Measurements from ENCODE around the gene FILIP1L. TPM values are rescaled to one million over a fixed set of nuclear protein-coding genes. Genes with fewer than 3 reads are reported as not detected.
"Not testable (repeated sequence)": the region's sequence is repeated elsewhere in the genome, so short reads cannot be mapped to it uniquely, and the experiment has no call there.

The FILIP1L gene
- total and polyA plus RNA-seq, 2 donors, result 75.1 to 103 TPM

- WGBS, result 43% methylated on average over 2 of the region's 2 CpGs
- DNase-seq (ENCODE audit: extremely low spot score), result peak; percentile 56
- H3K27ac ChIP-seq (ENCODE audit: low read depth), result peak overlapping the region; percentile 62
- no peaks in the 10 kb centered on the region for H3K4me1 ChIP-seq (ENCODE audit: insufficient read depth)
- no peaks in the 10 kb centered on the region for H3K36me3 ChIP-seq (ENCODE audit: insufficient read depth)
- H3K4me3 ChIP-seq (ENCODE audit: low read depth, low read length), result no peak overlapping the region
Measured at GRCh38 chr3:99842826-99843589, 271.3 kb downstream of the FILIP1L start.

GRCh38 chr3:99841949-99842348 is 272.4 kb downstream of the FILIP1L start:
- not testable (repeated sequence) for H3K27ac ChIP-seq (ENCODE audit: low read depth); H3K4me1 ChIP-seq (ENCODE audit: insufficient read depth); DNase-seq (ENCODE audit: extremely low spot score); H3K4me3 ChIP-seq (ENCODE audit: low read depth, low read length); H3K36me3 ChIP-seq (ENCODE audit: insufficient read depth)
- 95% methylated on average over 4 of the region's 4 CpGs for WGBS

GRCh38 chr3:99839613-99840012 is 274.7 kb downstream of the FILIP1L start:
- 94% methylated on average over 1 of the region's 1 CpG for whole genome bisulfite sequencing
- no peaks in the 10 kb centered on the region for H3K4me1 ChIP-seq (ENCODE audit: insufficient read depth)
- no peaks in the 10 kb centered on the region for H3K36me3 ChIP-seq (ENCODE audit: insufficient read depth)
- no peak for DNase-seq (ENCODE audit: extremely low spot score)
- H3K27ac ChIP-seq (ENCODE audit: low read depth), result no peak overlapping the region
- no peak overlapping the region for H3K4me3 ChIP-seq (ENCODE audit: low read depth, low read length)

GRCh38 chr3:99838755-99839154 is 275.5 kb downstream of the FILIP1L start:
- Histone ChIP-seq H3K36me3 (ENCODE audit: insufficient read depth) (no peaks in the 10 kb centered on the region), H3K4me3 (ENCODE audit: low read depth, low read length) (no peak overlapping the region), H3K27ac (ENCODE audit: low read depth) (no peak overlapping the region), H3K4me1 (ENCODE audit: insufficient read depth) (no peaks in the 10 kb centered on the region)
- DNase-seq (ENCODE audit: extremely low spot score), result no peak

GRCh38 chr3:99837715-99838114 is 276.6 kb downstream of the FILIP1L start:
- no peaks in the 10 kb centered on the region for H3K36me3 ChIP-seq (ENCODE audit: insufficient read depth)
- no peak for DNase-seq (ENCODE audit: extremely low spot score)
- WGBS, result 95% methylated on average over 1 of the region's 1 CpG
- H3K4me1 ChIP-seq (ENCODE audit: insufficient read depth), result no peaks in the 10 kb centered on the region
- H3K4me3 ChIP-seq (ENCODE audit: low read depth, low read length), result no peak overlapping the region
- H3K27ac ChIP-seq (ENCODE audit: low read depth), result no peak overlapping the region

GRCh38 chr3:99836681-99837080 is 277.6 kb downstream of the FILIP1L start:
- no peak overlapping the region for H3K27ac ChIP-seq (ENCODE audit: low read depth)
- no peak for DNase-seq (ENCODE audit: extremely low spot score)
- WGBS, result 84% methylated on average over 3 of the region's 3 CpGs

GRCh38 chr3:99834211-99834957 is 279.9 kb downstream of the FILIP1L start:
- Histone ChIP-seq H3K36me3 (ENCODE audit: insufficient read depth) (no peaks in the 10 kb centered on the region), H3K4me1 (ENCODE audit: insufficient read depth) (no peaks in the 10 kb centered on the region), H3K27ac (ENCODE audit: low read depth) (no peak overlapping the region), H3K4me3 (ENCODE audit: low read depth, low read length) (no peak overlapping the region)
- DNase-seq (ENCODE audit: extremely low spot score), result no peak
- WGBS, result 89% methylated on average over 2 of the region's 2 CpGs

More at GRCh38 chr3:99836681-99837080, 277.6 kb downstream of the FILIP1L start:
- Histone ChIP-seq H3K4me3 (ENCODE audit: low read depth, low read length) (no peak overlapping the region), H3K4me1 (ENCODE audit: insufficient read depth) (no peaks in the 10 kb centered on the region), H3K36me3 (ENCODE audit: insufficient read depth) (no peaks in the 10 kb centered on the region)

- no peak overlapping the region for H3K27ac ChIP-seq (ENCODE audit: low read depth)
- no peak overlapping the region for H3K4me3 ChIP-seq (ENCODE audit: low read depth, low read length)
- no peaks in the 10 kb centered on the region for H3K36me3 ChIP-seq (ENCODE audit: insufficient read depth)
- WGBS, result 40% methylated on average over 4 of the region's 4 CpGs
- no peak for DNase-seq (ENCODE audit: extremely low spot score)
- H3K4me1 ChIP-seq (ENCODE audit: insufficient read depth), result no peaks in the 10 kb centered on the region
Measured at GRCh38 chr3:99833617-99834205, 280.6 kb downstream of the FILIP1L start.

- Histone ChIP-seq H3K4me3 (ENCODE audit: low read depth, low read length) (no peak overlapping the region), H3K36me3 (ENCODE audit: insufficient read depth) (no peaks in the 10 kb centered on the region), H3K27ac (ENCODE audit: low read depth) (no peak overlapping the region), H3K4me1 (ENCODE audit: insufficient read depth) (no peaks in the 10 kb centered on the region)
- WGBS, result 96% methylated on average over 3 of the region's 3 CpGs
- DNase-seq (ENCODE audit: extremely low spot score), result no peak
Measured at GRCh38 chr3:99829844-99830243, 284.5 kb downstream of the FILIP1L start.

GRCh38 chr3:99825004-99825640 is 289.2 kb downstream of the FILIP1L start:
- no peaks in the 10 kb centered on the region for H3K36me3 ChIP-seq (ENCODE audit: insufficient read depth)
- H3K4me1 ChIP-seq (ENCODE audit: insufficient read depth), result no peaks in the 10 kb centered on the region
- WGBS, result 55% methylated on average over 3 of the region's 3 CpGs
- no peak overlapping the region for H3K27ac ChIP-seq (ENCODE audit: low read depth)
- H3K4me3 ChIP-seq (ENCODE audit: low read depth, low read length), result no peak overlapping the region
- no peak for DNase-seq (ENCODE audit: extremely low spot score)

GRCh38 chr3:99823723-99824711 is 290.3 kb downstream of the FILIP1L start:
- WGBS, result 62% methylated on average over 14 of the region's 14 CpGs
- no peak overlapping the region for H3K27ac ChIP-seq (ENCODE audit: low read depth)
- no peak for DNase-seq (ENCODE audit: extremely low spot score)
- no peak overlapping the region for H3K4me3 ChIP-seq (ENCODE audit: low read depth, low read length)
- H3K4me1 ChIP-seq (ENCODE audit: insufficient read depth), result no peaks in the 10 kb centered on the region
- no peaks in the 10 kb centered on the region for H3K36me3 ChIP-seq (ENCODE audit: insufficient read depth)

- no peaks in the 10 kb centered on the region for H3K36me3 ChIP-seq (ENCODE audit: insufficient read depth)
- H3K4me1 ChIP-seq (ENCODE audit: insufficient read depth), result no peaks in the 10 kb centered on the region
- no peak overlapping the region for H3K27ac ChIP-seq (ENCODE audit: low read depth)
- WGBS, result 91% methylated on average over 2 of the region's 2 CpGs
- H3K4me3 ChIP-seq (ENCODE audit: low read depth, low read length), result peak overlapping the region; percentile 15
- DNase-seq (ENCODE audit: extremely low spot score), result no peak
Measured at GRCh38 chr3:99818818-99819217, 295.5 kb downstream of the FILIP1L start.

Measured in urinary bladder (tissue), 4 donors.